Limb (tissue), 2 donors: Measurements from ENCODE around the gene SLC25A51.

Experiments
- DNase-seq, 2 donors: peaks; one replicate each; pipeline ENCODE4 v3.0.0-alpha.2; 2016; ENCODE audit errors: extremely low spot score in 2 of 2

Gene SLC25A51, protein sequence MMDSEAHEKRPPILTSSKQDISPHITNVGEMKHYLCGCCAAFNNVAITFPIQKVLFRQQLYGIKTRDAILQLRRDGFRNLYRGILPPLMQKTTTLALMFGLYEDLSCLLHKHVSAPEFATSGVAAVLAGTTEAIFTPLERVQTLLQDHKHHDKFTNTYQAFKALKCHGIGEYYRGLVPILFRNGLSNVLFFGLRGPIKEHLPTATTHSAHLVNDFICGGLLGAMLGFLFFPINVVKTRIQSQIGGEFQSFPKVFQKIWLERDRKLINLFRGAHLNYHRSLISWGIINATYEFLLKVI

DNA sequence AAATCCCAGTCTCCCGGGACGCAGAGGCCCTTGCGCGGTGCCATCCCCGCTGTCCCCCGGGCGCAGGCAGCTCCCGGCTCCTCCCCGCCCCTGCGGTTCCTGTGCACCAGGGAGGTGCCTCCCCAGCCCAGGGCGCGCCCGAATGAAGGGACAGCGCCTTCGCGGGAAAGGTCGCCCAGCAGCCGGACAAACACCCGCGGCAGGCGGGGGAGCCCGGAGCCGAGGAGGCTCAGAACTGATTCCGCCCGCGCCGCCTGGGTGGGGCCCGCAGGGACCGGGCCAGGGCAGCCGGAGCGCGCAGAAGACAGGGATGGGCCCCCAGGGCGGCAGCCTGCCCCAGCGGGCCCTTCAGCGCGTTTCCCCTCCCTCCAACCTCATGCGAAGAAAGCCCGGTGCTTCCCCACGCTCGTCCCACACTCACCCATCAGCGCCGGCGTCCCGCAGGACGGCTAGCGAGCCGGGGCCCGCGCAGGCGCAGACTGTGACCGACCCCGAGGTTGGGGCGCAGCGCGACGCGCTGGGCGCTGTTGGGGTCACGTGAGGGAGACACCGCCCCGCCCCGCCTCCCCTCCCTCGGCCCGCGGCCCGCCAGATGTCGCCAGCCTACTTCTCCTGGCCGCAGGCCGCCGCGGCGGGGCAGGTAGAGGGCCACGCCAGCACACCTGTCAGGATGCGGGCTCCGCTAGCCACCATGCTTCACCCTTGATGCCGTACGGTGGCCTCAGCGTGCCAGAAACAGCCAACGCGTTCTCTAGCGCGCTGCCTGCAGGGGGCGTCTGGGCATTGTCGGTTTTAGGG, at the start of gene SLC25A51:
Gene SLC25A51, minus strand, starts transcription at position 481 of the 798 bp plus-strand sequence. CDS start 15,577 bp downstream, outside the sequence.
- DNase-seq: peak; percentile 88 to 99

DNA sequence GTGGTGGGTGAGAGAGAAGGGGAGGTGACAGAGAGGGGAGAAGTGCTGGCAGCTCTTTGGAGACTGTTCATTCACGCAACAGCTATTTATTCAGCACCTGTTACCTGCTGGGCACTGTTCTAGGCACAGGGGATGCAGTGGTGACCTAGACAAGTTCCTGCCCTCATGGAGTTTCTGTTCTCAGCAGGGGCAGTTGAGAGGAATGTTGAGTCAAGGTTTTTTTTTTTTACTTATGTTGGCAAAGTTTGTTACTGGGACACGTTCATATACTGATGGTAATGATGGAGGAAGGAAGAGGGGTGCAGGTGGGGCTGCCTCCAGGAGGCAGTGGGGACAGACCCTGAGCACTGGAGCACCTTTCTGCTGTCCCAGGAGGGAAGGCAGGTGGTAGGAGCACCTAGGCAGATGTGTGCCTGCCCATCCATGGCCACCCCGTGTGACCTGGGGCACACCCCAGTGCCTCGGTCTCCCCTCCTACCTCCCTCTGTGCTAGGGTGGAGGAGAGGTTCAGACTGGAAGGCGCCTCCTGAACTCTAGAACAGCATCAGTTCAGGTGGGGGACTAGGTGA, 49.4 kb upstream of the SLC25A51 start:
- no peak for DNase-seq

DNA sequence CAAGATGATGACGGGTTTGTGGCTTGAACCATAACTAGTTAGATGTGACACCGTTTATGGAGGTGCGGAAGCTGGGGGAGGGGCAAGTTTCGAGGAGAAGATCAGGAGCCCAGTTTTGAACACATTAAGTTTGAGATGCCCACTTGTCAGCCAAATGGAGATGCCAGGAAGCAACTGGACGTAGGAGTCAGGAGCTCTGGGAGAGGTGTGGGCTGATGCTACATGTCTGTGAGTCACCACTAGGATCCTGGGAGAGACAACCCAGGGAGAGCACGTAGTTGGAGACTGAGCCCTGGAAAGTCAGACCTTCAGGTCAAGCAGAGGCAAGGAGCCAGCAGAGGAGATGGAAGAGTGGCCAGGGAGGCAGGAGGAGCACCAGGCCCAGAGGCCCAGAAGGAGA, 48.8 kb upstream of the SLC25A51 start:
- no peak for DNase-seq

DNA sequence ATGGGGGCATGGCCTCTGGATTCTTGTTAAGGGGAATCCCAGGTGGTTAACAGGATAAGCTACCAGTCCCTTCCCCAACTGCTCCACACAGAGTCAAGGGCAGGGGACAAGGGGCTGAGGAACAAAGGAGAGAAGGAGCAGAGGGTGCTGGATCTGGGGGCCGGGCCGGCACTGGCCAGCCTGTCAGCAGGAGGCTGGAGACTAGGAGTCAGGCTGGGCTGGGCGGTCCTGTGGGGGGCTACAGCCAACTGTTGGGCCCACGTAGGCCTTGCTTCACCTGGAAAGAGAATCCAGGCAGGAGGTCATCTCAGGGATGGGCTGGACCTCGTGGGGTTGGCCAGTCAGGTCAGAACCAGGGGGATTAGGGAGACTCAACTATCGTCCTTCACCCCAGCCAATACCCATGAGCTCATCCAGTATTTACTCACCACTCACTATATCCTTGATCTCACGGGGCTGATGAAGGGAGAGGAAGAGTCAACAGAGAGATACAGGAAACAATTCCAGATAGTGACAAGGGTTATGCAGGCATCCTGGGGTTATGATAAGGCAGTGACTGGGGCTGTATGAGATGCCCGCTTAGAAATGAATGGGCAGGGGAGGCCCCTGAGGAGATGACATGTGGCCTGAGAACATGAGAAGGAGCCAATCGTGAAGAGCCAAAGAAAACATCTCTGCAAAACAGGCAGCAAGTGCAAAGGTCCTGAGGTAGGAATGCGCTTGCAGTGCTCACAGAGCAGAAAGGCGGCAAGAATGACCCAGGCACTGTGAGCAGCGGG, 47.9 kb upstream of the SLC25A51 start:
- DNase-seq: no peak

DNA sequence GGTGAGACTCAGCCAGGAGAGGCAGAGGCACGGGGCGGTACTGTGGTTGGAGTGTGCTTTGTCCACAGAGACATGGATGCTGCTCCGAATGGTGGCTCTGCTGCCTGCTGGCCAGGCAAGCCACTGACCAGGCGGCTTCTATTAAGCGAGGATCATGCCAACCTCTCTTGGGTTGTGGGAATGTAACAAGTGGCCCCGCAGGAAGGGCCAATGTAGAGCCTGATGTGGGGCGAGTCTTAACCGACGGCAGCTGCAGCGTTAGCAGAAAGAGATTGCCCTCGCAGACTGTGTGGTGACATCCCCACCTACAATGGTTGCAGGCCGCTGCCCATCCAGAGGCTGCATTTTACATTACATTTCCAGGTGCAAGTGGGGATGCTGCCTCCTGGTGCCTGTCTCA, 46.6 kb upstream of the SLC25A51 start:
- no peak for DNase-seq

DNA sequence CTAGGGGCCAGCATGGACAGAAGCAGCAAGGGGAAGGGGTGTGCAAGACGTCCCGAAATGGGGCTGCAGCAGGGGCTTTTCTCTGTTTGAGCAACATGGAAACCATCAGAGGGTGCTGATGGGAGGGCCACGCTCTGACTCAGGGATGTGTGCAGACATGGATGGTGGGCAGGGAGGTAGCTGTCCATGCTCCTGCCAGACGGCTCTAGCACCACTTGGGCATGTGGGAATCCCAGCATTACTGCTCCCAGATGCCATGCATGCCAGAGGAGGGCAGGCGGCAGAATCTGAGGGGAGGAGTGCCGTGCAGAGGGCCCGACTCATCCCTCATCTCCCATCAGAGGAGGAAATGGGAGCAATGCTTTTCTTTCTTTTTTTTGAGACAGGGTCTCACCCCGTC, 45.6 kb upstream of the SLC25A51 start:
- DNase-seq: no peak

DNA sequence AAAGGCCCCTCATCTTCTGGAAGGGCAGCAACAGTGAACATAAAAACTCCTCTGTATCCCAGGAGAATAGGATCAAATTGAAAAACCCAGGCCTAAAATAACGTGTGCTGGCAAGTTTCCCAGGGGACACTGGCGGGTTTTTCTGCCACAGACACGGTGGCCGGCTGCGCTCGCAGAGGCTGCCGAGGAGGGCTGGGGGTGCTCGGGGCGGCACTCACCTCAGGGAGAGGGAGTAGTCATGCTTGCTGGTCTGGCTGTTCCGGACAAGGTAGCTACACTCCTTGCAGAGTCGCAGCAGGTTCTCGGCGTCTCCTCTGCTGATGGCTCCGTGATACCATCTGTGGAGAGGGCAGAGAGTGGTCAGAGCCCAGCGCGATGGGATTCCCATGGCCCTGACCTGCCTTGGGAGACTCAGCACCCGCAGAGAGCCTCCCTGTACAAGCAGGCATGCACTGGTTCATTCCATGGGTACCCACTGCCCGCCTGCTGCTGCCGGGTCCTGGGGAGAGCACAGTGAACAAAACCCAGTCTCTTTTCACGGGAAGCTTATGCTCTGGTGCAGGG, 44.6 kb upstream of the SLC25A51 start:
- DNase-seq: no peak

DNA sequence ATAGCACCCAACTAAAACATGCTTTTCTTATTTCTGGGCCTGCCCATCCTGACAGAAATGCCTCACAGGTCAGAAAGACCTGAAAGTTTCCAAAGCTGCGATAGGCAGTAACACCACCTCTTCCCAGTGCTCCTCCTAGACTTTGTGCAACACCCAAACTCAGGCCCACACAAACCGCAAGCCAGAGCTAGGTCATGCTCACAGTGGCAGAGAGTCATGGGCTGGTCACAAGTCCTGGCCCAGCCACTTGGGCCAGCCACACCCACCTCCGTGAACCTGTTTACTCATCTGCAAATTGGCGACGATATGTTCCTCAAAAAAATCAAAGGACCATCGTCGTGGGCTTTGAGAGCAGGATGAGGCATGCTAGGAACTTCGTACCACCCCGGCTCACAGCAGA, 44.0 kb upstream of the SLC25A51 start:
- DNase-seq: no peak

DNA sequence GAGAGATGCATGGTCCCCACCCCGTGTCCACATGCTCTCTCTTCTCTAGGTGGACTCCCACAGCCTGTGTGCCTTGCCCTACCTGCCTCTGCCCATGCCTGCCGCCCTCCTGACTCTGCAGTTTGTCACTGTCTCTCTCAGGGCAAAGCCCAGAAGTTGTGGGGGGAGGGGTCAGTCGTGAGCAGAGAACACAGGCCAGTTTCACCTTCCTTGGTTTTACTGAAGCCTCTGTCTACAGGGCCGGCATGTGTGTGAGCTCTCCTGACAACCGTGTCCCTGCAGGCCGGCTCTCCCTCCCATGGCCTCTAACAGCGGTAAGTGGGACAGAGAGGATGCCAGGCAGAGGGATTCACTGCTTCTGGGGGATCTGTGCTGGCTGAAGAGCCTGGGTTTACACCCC, 43.5 kb upstream of the SLC25A51 start:
- DNase-seq: no peak

DNA sequence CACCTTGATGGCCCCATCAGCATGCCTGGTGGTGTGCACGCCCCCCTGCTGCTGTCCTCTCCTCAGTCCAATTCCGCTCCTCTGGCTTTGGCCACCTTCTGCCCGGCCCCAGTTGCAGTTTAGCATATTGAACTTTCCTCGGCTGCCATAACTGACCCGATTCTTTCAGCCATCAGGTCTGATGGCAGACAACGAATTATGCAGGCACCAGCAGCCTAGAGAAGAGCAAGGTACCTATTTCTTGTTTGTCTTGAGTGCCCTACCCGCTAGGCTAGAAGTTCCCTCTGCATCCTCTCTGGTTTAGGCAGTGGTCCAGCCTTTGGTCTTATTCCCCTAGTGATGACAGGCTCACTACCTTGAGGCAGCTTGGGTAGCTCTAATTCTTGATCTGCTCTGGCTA, 43.0 kb upstream of the SLC25A51 start:
- DNase-seq: no peak

DNA sequence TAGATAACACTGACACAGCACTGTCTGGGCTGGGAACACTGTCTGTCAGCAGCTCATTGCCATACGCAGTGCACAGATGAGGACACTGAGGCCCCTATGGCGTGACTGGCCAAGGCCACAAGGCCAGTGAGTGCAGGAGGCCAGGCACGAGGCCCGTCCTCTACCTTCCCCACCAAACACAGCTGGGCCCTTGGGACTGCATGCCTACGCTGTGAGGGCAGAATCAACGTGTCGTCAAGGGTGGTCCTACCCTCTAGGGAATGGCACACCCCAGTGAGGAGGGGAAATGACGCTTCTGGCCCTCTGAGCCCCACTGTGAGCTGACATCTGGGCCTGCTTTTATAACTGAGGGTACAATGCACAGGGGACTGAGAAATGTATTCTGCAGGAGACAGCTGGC, 42.1 kb upstream of the SLC25A51 start:
- DNase-seq: no peak

DNA sequence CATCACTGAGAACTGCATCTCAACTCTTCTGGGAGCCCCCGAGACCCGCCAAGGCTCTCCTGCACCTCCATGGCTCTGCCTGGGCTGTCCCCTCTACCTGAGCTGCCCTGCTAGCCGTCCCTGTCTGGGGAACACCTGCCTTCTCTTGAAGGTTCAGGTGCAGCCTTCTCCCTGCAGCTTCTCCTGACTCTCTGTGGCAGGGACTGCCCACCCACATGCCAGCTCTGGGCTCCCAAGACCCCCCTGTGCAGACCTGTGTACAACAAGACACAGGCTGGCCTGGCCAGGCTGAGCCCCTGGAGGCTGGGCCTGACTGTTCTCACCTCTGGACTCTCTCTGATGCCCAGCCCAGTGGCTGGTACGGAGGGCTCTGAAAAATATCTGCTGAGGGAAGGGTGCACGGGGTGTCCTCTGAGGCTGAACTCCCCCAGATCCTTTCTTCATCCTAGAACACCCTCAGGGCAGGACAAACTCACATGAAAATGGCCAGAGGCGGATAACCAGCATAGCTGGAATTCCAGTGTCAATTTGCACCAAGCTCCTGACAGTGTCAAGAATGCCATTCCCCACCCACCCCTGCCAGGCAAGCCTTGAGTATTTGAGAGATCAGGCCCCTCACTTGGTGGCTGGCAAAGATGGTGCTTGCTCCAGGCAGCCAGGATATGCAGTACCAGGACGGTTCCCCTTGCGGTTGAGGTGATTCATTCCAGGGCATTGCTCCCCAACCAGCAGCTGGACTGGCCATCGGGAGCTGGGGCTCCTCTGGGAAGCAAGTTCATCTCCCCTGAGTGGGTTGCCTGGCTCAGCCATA, 40.9 kb upstream of the SLC25A51 start:
- no peak for DNase-seq

DNA sequence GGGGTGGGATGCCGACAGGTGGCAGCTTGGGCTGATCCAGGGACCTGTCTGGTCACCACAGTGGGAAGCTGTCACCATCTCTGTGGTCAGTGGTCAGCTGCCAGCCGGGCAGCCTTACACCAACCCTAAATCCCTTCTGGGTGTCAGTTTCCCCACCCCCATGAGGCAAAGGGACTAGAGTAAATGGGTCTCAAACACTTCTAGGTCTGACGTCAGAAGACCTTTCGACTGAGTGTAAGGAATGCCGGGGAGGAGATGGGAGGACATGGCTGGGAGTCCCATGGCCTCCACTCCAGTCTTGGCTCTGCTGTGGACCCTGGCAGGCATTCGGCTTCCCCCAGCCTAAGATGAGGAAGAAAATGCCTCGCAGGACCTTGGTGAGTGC, 40.3 kb upstream of the SLC25A51 start:
- DNase-seq: no peak

DNA sequence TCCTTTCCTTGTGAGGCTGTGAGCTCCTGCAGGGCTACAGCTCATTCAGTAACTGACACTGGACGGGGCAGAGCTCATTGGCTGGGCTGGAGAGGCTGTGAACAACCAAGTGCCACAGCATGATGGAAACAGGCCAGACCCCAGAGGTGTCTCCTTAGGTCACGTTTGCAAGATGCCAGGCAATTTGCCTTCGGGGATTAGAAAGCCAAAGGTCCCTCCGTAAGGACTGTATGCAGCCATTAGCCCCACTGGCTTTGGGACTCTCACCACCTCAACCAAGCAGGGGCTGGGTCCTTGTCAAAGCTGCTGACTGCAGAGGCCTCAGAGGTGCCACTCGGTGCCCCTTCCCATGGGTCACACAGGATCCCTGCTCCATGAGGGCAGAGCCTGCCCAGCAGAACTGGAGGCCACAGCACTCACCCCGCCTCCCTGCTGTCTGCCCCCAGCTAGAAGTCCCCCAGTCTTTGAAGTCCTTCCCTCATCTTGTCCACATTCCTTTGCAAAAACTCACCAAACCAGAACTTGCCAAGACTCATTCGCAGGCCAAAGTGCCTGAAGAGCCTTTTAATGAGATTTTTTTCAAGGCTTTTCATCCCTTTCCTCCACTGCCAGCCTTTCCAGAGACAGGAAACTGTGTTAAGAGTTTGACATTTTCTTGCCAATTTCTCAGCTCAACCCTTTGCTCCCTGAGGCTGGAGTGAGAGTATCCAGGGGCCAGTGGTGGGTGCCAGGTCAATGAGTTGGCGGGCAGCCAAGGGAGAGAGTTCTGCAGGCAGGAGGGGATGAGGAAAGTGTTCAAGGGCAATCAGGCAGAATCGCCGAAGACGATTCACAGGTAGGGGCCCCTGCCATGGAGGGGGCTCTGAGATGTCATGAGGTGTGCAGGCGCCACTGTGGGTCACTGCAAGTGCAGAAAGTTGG, 39.7 kb upstream of the SLC25A51 start:
- DNase-seq: peak in 1 of 2 donors; percentile 36

DNA sequence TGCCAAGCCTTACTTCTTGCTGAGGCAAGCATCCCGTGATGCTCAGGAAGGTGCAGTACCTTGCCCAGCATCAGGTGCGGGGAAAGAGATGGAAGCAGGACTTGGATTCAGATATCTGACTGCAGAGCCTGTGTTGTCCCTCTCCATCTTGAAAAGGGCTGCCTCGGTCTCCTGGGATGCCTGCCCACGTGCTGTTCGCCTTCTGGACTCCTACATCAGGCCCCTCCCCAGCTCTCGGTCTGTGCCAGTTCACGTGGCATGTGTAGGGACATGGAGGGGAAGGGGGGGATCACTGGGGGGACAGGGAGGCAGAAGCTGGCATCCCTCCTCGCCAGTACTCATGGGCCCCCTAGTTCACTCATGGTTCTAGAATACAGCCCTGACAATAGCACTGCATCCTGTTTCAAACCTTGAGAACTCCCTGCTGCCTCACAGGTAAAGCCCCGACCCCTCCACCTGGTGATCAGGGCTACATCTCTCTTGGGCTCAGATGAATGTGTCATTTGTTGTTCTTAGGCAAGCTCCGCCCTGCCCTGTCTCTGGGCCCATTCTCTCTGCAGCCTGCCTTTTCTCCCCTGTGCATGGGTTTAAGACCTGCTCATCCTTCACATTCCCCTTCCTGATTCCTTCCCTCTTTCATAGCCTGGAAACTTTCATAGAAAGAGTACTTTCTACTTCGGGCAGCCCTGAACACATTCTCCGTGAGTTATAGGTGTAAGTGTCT, 38.9 kb upstream of the SLC25A51 start:
- no peak for DNase-seq

DNA sequence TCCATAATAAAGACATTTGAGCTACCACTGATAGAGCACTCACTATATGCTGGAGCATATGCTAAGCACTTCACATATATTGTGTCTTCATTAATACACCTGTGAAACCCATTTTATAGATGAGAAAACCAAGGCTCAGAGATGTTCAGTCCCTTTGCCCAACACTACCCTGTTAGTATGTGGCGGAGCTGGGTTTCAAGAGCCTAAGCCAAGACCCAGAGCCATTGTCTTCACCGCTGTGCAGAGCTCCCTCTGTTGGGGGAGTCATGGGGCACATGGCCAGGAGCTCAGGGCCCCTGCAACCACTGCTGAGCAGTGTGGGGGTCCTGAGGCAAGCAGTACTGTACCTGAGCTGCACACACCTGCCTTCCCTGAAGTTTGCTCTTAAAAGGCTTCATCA, 37.3 kb upstream of the SLC25A51 start:
- DNase-seq: no peak

DNA sequence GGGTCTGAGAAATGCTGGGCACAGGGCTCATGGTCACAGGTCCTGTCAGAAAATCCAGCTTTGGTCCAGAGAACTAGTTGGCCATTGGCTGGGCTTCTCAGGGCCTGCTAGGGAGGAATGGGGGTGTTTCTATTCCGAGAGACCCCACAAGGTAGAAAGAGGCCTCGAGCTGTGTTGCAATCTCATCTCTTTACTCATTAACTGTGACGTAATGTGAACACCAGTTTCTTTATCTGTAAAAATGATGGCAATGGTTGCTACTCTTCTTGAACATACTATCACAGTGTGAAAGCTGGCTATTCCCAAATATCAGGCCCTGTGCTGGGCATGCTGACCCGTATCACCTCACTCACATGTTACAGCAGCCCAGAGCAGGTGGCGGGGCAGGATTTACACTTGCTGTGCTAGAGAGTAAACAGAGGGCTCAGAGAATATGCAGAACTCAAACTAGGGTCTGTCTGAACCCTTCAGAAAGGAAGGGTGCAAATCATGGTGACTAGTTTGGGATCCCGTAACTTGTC, 35.7 kb upstream of the SLC25A51 start:
- DNase-seq: no peak

DNA sequence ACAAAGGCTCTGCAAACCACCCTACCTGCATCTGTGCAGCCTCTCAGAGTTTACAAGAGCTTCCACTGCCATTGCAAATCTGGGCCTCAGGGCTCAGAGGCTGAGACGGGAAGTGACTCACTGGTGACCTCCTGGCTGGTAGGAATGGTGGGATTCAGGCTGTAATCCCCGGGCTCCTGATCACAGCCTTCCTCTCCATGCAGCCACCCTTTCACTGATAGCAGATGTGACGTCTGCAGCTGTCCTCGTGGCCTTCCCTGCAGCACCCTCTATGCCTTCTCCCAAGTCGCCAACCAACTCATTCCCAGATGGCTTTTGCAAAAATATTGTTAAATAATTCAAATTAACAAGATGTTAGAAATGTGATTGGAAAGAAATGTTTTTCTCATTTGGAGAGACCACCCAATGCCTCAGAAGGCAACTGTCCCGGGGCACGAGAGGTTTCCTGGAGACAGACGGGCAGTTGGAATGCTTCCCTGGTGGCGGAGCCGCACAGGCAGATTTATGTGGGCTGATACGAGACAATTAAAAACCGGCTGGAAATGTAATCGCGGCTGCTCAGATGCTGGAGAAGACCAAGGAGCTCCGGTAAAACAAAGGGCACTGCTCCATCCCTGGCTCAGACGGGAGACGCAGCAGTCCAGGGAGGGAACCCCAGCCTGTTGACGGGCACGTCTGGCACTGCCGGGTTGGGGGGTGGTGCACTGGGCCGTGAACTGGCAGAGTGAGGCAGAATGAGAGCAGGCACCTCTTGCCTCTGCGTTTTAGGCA, 34.4 kb upstream of the SLC25A51 start:
- DNase-seq: peak in 1 of 2 donors; percentile 54
